Measurements from ENCODE around the gene PRR5. TPM values are rescaled to one million over a fixed set of nuclear protein-coding genes. Genes with fewer than 3 reads are reported as not detected.

The PRR5 gene
- total RNA-seq, 1 experiment from 2014 or later: 11.8 TPM

GRCh38 chr22:44711690-44712555, 9.9 kb downstream of the PRR5 start:
- H3K14ac ChIP-seq (ENCODE audit: insufficient read depth, low read length): no peak overlapping the region
- H2AK5ac ChIP-seq (ENCODE audit: insufficient read length, low read length): no peak overlapping the region
- H3K23me2 ChIP-seq (ENCODE audit: insufficient read length, low read depth, low read length, poor library complexity, severe bottlenecking): no peaks in the 10 kb centered on the region
- H3K79me1 ChIP-seq (ENCODE audit: insufficient read depth, low read depth, low read length, poor library complexity, severe bottlenecking): no peaks in the 10 kb centered on the region
- Mint-ChIP-seq H3K4me1 (peaks cover 0 to 13% of the 10 kb centered on the region in 2 experiments; a peak in 3 of 4 replicates), H3K9me3 (no peaks in the 10 kb centered on the region), H3K4me3 (no peak overlapping the region), H3K27ac (no peak overlapping the region), H3K27me3 (ENCODE audit: low read depth) (no peaks in the 10 kb centered on the region), H3K36me3 (ENCODE audit: insufficient read depth in 1 of 3, low read depth in 3 of 3) (no peaks in the 10 kb centered on the region; a peak in 1 of 7 replicates)
- H3K9me3 ChIP-seq (ENCODE audit: control insufficient read depth, low read depth, low read length): no peaks in the 10 kb centered on the region
- no peak overlapping the region for H3K9ac ChIP-seq (ENCODE audit: extremely low read depth, insufficient read length, low read length)
- no peak overlapping the region for H4K91ac ChIP-seq (ENCODE audit: insufficient read length, low read depth, low read length)
- no peak overlapping the region for H4K8ac ChIP-seq (replicated peaks; ENCODE audit: insufficient read length, low read depth, low read length)
- H3K27me3 ChIP-seq (ENCODE audit: insufficient read depth, low read length): no peaks in the 10 kb centered on the region
- no peak overlapping the region for H3K4me2 ChIP-seq (ENCODE audit: insufficient read depth, insufficient read length, low read length)
- no peak overlapping the region for H2BK12ac ChIP-seq (ENCODE audit: insufficient read length, low read depth, low read length)
- H2BK5ac ChIP-seq (ENCODE audit: insufficient read length, low read length): no peak overlapping the region
- no peak overlapping the region for H3K23ac ChIP-seq (ENCODE audit: insufficient read length, low read depth, low read length)
- H2BK15ac ChIP-seq (ENCODE audit: low read depth, low read length): no peak overlapping the region
- no peak for DNase-seq
- no peak overlapping the region for H2AFZ ChIP-seq (ENCODE audit: low read length)
- no peak overlapping the region for H4K5ac ChIP-seq (ENCODE audit: insufficient read length, low read depth, low read length)
- no peak overlapping the region for H2BK120ac ChIP-seq (ENCODE audit: low read depth, low read length, poor library complexity, severe bottlenecking)
- H3K4me1 ChIP-seq (ENCODE audit: insufficient read depth, low read length): no peaks in the 10 kb centered on the region
- TF ChIP-seq CTCF (conservative IDR thresholded peaks at IDR 0.05): no peak
- H3T11ph ChIP-seq (ENCODE audit: low read length): no peak overlapping the region
- peaks cover 3% of the 10 kb centered on the region for H4K20me1 ChIP-seq (ENCODE audit: control insufficient read depth, insufficient read depth, insufficient read length)
- no peak overlapping the region for H3K4ac ChIP-seq (ENCODE audit: low read depth, low read length)
- WGBS (ENCODE audit: extremely low coverage, insufficient read length, low lambda C conversion rate): no CpG with 5 or more reads among the region's 23 CpGs
- no peaks in the 10 kb centered on the region for H3K79me2 ChIP-seq (ENCODE audit: insufficient read depth, low read length)
- H3K27ac ChIP-seq (ENCODE audit: insufficient read length, low read depth, low read length): no peak overlapping the region
- H2BK20ac ChIP-seq (ENCODE audit: low read depth, low read length, poor library complexity, severe bottlenecking): no peak overlapping the region
- no peak overlapping the region for H3K56ac ChIP-seq (ENCODE audit: insufficient read length, low read depth, low read length)
- H3K18ac ChIP-seq (ENCODE audit: insufficient read length, low read depth, low read length): no peak overlapping the region
